Cardiac fibroblast (primary cell): ENCODE data around the gene RTN4R.
"Not testable (repeated sequence)": the region's sequence is repeated elsewhere in the genome, so short reads cannot be mapped to it uniquely, and the experiment has no call there.

Source experiments
- DNase-seq, 2 donors: peaks; one replicate each; pipeline versions ENCODE4 v3.0.0 to v3.0.0-alpha.2; 2010; ENCODE audit warnings: low read depth in 2 of 2
- H3K4me3 ChIP-seq, 2 donors: replicated peaks in 1 of 2; 1 replicate in 1 of 2; 2 replicates in 1 of 2; pipeline ENCODE4 v1.5.1; 2011; ENCODE audit warnings: low read depth in 2 of 2, low read length in 2 of 2, mild to moderate bottlenecking in 2 of 2, moderate library complexity in 1 of 2
- TF ChIP-seq, protein P1 (sequence below): IDR thresholded peaks from one replicate; pipeline ENCODE4 v1.5.1; 2011; ENCODE audit warnings: low read depth, mild to moderate bottlenecking, low read length, inconsistent platforms

Gene RTN4R

DNA sequence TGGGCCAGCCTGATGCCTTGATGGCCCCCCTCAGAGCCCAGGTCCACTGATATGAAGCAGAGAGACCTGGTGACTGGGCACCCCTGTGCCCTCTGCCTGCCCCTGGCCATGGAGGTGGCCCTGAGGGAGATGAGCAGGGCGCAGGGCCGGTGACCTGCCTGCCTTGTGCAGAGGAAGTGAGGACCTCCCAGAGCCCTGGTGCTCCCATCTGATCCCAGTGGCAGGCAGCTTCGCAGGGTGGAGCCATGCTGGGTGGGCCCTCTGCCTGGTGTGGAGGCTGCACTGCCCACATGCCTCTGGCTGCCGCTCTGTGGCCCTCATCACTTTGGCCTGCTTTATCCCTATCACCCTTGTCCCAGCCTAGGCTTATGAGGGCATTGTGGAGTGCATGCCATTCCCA, 1.1 kb upstream of the RTN4R start:
- not testable (repeated sequence) for H3K4me3 ChIP-seq

DNA sequence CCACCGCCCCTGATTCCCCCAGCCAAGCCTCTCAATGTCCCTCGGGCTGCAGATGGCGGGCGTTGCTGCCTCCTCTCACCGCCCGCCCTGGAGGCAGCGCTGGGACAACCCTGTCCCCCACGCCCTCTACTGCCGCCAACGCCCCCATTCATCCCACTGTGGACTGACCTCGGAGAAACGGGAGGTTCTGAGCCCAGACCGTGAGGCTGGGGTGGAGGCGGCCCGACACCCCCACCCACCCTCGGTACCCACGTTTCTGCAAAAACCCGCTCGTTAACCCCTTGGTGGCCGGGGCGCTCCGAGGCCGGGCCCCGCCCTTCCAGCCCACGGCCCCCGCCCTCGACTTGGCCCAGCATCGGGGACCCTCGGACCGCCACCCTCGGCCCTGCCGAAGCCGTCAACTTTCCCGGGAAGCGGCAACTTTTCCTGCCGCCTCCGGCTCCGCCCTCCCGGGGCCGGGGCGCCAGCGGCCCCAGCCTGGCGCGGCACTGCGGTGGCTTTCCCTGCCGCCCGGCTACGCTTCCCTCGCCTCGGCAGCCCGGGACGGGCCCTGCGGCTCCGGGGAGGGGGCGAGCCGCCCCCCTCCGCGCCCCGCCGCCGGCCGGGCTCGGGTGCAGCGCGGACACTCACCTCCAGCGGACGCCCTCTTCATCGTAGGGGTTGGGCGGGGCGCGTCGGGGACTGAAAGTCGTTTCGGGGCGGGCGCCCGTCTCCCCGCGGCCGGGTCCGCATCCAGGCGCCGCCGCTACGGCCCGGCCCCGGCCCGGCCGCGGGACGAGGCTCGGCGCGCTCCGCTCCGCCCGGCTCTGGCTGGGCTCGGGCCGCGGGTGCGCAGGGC, 458 bp downstream of the RTN4R start:
- DNase-seq: no peak
- H3K4me3 ChIP-seq: peak overlapping the region in 1 of 2 donors; percentile 24
- TF ChIP-seq, protein P1, sequence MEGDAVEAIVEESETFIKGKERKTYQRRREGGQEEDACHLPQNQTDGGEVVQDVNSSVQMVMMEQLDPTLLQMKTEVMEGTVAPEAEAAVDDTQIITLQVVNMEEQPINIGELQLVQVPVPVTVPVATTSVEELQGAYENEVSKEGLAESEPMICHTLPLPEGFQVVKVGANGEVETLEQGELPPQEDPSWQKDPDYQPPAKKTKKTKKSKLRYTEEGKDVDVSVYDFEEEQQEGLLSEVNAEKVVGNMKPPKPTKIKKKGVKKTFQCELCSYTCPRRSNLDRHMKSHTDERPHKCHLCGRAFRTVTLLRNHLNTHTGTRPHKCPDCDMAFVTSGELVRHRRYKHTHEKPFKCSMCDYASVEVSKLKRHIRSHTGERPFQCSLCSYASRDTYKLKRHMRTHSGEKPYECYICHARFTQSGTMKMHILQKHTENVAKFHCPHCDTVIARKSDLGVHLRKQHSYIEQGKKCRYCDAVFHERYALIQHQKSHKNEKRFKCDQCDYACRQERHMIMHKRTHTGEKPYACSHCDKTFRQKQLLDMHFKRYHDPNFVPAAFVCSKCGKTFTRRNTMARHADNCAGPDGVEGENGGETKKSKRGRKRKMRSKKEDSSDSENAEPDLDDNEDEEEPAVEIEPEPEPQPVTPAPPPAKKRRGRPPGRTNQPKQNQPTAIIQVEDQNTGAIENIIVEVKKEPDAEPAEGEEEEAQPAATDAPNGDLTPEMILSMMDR: no peak

More for the DNA sequence above, 1.1 kb upstream of the RTN4R start:
- DNase-seq: not testable (repeated sequence)

DNA sequence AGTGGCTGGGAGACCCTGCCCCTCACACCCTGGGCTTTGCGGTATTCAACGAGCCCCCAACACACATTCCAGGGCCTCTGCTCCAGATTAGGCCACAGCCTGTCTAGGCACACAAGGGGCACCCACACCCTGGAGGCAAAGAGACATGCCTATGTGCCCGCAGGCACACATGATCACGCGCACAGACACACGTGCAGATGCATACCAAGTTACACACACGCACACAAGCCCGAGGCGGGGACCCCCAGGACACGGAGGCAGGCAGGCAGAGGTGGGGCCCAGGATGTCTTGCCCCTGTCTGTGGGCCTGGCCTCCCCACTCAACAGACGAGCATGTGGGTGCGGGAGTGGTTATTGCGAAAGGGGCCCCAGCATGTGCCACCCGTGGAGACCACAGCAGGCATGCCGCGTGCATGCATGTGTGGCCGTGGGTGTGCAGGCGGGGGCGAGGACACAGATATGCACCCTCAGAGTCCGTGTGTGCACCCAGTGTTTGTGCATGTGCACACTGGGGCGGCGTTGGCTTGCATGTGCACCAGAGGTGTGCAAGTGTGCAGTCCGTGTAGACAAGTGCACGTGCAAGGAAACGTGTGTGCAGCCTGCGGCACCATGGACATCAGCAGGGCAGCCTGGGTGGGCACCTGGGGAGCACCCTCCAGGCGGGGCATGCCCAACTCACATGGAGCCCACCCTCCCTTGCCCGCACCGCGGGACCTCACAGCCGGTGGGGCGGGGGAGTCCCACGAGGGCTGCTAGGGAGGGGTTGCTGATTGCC, 1.3 kb downstream of the RTN4R start:
- not testable (repeated sequence) for H3K4me3 ChIP-seq, DNase-seq

DNA sequence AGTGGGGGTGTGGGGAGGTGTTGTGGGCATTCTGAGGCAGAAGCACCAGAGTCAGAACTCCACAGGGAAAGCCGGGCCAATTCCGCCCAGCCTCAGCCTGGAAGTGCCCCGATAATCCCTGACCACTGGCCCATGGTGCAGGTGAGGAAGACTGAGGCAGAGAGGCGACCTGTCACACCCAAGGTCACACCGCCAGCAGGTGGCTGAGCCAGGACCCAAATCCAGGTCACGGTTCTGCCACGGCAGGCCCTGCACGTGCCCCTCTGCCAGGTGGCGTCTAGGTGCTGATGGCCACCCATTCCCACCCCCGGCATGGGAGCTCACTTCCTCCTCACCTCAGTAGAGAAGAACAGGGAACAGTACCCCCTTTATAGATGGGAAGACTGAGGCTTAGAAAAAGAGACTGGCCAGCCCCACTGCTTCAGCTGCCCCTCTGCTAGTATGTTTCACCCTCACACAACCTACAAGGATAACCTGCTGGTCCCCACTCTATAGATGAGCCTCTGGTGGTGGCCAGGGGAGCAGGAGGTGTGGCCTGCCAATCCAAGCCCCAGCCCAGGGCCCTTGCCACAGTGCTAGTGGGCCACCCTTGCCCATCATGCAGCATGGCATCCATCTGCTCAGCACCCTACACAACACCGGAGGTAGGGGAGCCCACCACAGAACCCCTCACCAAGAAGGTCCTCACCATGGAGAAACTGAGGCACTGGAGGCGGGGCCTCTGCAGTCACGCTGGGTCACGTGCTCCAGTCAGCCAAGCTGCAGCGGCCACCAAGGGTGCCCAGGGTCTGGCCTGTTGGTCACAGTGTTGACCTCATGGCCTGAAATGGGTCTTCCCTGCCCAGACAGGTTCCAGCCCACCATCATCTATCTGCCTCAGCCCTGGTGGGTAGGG, 2.1 kb downstream of the RTN4R start:
- H3K4me3 ChIP-seq, DNase-seq: not testable (repeated sequence)

GRCh38 chr22:20264614-20265452, 3.3 kb downstream of the RTN4R start:
- no peak overlapping the region for H3K4me3 ChIP-seq
- DNase-seq: no peak
- TF ChIP-seq, protein P1: no peak

- not testable (repeated sequence) for H3K4me3 ChIP-seq
Measured at GRCh38 chr22:20263404-20264281, 4.5 kb downstream of the RTN4R start.

DNA sequence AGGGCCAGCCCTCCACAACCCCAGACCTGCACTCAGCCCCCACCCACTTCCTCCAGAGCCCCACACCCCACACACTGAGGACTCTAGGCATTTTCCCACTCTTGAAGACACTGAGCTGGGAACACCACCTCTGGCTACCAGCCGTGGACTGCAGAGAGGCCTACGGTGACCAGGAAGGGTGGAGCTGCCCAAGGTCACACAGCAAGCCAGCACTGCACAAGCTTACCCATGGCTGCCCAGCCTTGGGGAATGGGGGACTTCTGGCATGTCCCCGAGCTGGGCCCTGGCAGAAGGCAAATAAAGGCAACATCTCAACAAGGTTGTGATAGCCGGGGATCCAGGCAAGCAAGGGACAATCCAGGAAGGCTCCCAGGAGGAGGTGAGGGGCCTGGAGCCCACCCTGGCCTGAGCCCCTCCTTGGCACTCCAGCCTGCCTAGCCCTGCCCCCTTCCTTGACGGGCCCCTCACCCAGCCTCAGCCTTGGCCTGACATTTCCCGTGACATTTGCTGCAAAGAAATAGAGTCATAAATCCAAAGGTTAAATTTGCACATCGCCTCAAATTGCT, 5.5 kb downstream of the RTN4R start:
- H3K4me3 ChIP-seq: no peak overlapping the region
- no peak for DNase-seq
- TF ChIP-seq, protein P1: no peak

More at GRCh38 chr22:20263404-20264281, 4.5 kb downstream of the RTN4R start:
- not testable (repeated sequence) for DNase-seq
